ENCODE data around the gene OPA3.
A peak's percentile ranks its signal among the peaks of the same experiment; 100 is the strongest.

- TF ChIP-seq EZH2 (IDR thresholded peaks at IDR 0.05; ENCODE audit: borderline replicate concordance, low read depth, low read length, poor library complexity, severe bottlenecking) (peak; percentile 44), CTCF (conservative IDR thresholded peaks at IDR 0.05; ENCODE audit: low read depth, low read length) (no peak)
These were observed 17.1 kb upstream of the OPA3 start, which contains the start of gene GPR4 for GRCh38 chr19:45601524-45602374.
